ENCODE results near the gene AJUBA. TPM values are rescaled to one million over a fixed set of nuclear protein-coding genes. Genes with fewer than 3 reads are reported as not detected.
"Not testable (repeated sequence)": the region's sequence is repeated elsewhere in the genome, so short reads cannot be mapped to it uniquely, and the experiment has no call there.

AJUBA gene
- polyA plus RNA-seq, 4 donors: 75.1 to 106 (median 89.7) TPM

DNA sequence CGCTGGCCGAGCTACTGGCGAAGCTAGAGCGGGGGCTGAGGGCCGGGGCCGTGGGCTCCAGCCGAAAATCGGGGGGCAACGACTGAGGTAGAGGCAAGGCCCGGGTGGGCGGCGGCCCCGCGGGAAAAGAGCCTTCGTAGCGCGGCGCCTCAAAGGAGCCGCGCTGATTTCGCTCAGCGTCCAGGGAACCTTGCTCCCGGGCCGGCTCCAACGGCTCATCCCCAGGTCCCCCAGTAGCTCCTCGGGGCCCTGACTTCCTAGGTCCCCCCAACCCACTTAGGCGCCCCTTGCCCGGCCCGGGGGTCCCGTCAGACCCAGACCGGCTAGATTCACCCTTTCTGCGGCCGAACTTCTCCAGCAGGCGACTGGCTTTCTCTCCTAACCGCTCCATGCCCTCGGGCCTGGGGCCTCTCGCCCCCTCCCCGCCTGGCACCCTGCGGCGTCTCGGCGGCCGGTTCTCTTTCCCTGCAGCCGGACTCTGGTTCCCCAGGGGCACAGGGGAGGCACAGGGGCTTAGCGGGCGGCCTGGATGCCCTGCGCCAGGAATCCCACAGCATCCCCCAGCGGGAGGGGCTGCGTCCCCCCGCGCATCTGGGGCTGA is 375 bp downstream of the AJUBA start:
- DNase-seq (ENCODE audit: low read depth in 4 of 4, low spot score in 2 of 4): no peak

DNA sequence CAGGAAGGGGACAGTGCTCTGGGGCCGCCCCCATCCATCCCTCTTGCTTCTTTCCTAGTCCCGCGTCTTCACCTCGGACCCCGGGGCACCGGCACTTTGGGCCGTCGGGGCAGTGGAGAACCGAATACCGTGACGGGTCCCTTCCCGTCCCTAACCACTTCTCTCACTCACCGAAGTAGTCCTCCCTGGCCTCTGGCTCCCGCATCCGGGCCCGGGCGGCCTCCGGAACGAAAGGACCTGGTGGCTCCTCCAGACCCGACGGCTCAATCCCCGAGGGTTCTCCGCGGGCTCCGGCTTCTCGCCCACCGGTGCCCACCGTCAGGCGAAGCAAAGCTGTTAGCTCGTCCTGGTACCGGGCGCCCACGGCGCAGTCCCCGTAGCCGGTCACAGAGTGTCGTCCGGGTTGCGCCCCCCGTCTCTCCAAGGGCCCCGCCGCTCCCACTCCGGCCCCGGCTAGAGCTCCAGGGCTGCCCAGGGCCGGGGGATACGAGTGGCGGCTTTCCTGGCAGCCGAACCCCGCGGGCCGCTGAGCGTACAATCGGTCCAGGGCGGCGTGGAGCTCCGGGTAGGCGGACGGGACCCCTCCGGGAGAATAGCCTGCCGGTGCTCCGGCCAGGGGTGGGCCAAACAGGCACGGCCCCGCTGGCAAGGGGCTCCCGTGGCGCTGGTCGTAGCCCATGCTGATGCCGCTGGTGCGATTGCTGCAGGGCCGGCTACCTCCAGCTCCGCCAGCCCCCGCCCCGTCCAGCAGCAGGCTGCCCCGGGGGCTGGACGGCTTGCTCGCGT is 1.1 kb downstream of the AJUBA start:
- no peak for DNase-seq (ENCODE audit: low read depth in 4 of 4, low spot score in 2 of 4)

DNA sequence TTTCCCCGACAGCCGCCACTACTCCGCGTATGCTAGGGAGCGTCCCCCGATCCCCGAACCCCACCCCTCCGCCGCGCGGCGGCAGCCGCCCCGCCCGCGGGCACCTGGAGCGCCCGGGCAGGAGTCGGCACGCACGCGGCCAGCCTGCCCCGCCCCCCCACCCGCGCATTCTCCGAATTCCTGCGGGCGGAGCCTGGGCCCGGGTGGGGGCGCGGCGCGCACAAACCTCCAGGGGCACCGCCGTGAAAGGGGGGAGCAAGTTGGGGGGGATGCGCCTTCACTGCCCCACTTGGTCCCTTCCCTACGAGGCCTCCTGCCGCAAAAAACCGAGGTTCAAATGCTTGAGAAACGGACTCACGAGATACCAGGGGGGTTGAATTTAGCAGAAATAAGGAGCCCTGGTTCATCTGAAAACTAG is 1.7 kb downstream of the AJUBA start:
- DNase-seq (ENCODE audit: low read depth in 4 of 4, low spot score in 2 of 4): no peak

DNA sequence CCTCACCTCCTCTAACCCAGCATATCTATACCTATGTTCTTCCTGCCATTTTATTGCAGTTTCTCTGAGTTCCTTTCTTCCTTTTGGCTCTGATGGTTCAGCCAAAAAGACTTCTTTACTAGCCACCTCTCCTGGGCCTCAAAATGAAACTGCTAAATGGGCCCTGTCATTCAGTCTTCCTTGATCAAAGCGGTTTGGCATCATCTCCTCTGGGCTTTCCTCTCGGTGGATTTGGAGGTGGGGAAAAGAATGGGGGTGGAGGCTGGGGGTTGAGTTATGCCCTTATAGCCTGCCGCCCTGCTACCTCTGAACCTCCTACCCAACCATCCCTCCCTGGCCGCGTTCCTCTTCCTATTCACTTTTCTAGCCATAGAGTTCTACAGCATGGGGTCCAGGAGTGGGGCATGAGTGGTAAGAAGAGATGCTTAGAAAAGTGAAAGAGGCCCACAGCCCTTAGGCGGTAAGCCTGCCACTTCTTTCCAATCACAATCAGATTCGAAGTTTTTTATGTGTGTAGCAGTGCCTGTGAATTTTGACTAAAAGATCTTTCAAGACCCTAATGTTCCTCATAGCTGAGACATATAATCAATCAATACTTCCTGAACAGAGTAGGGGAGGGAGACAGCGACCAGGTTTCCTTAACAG is 2.5 kb downstream of the AJUBA start:
- DNase-seq (ENCODE audit: low read depth in 4 of 4, low spot score in 2 of 4): no peak

DNA sequence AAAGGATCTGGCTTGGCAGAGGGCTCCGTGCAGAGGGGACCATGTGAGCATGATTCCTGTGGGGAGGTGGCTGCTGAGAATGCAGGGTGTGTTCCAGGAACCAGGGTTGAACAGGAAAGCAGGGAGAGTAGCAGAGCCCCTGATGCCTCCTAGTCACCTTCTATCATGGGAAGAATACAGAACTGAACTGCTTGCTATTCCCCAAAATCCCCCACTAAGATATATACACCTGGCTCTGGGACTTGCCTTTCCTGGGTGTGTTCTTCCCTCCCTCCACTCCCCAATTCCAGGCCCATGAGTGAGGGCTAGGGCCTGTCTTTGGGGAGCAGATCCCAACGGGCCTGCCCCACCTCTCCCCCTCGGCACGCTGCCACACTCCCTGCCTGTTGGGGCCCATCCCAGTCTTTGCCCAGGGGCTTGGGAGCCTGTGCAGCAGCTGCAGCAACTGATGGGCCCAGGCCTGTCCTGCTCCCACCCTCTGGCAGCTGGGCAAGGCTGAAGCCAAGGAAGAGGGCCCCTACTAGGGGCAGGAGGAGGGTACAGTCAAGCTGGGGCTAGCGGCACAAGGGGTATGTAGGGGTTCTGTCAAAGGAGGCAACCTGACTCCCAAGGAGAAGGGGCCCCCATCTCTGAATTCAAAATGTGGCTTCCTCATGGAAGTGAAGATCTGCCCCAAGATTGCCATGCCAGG is 3.2 kb downstream of the AJUBA start:
- no peak for DNase-seq (ENCODE audit: low read depth in 4 of 4, low spot score in 2 of 4)

DNA sequence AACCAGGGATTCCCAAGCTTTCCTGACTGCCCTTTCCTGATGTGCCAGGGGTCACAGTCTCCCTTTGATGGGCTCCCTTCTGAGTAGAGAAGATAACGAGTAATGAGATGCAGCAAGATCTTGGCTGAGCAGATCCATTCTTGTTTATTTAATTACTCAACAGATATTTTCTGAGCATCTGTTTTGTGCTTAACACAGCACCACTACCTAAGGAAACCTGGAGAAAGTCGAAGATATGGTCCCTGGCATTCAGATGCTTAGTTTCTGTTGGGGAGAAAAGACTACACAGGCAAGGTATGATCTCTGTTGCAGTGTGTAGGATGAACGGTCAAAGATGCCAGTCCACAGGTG is 3.9 kb downstream of the AJUBA start:
- DNase-seq (ENCODE audit: low read depth in 4 of 4, low spot score in 2 of 4): no peak

DNA sequence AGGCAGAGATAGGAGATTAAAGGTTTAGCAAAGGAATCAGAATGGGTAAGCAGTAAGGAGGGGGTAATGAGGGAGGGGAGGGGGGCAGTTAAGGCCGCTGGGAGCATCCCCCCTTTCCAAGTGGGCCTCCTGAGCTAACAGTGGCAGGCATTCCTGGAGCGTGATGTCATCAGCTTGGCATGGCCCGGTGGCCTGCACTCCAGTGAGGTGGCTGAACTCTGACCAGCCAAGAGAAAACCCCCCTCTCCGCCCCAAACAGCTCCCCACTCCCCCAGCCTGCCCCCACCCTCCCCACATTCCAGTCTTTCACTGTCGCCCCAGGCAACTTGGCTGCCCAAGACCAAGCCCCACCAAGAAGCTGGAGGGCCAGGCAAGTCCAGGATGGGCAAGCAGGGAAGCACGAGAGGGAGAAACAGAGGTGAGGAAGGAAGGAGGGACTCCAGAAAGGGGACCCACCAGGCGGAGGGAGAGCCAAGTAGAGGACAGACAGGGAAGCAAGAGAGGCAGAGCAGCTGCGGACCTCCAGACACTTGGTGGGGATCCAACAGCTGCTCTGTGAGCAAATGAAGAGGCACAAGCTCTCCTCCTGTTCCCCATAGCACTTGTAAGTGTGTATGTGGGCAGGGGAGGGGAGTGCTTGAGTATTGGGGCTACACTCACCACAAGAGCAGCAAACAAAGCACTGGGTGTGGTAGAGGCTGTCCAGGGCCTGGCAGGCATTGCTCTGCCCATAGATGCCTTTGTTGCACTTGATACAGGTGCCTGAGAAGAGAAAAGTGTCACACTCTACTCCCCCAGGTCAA is 4.5 kb downstream of the AJUBA start:
- no peak for DNase-seq (ENCODE audit: low read depth in 4 of 4, low spot score in 2 of 4)

DNA sequence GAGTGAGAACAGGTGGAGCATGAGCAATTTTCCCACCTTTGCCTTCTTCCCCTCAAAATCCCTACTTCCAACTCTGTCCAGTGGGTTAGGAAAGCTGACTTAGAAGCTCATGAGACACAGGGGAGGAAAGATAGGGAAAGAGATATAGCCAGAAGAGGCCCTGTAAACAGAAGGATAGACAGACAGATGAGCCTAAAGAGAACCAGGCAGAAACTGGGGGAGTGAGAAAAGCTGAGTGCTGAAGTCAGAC is 5.0 kb downstream of the AJUBA start:
- no peak for DNase-seq (ENCODE audit: low read depth in 4 of 4, low spot score in 2 of 4)

DNA sequence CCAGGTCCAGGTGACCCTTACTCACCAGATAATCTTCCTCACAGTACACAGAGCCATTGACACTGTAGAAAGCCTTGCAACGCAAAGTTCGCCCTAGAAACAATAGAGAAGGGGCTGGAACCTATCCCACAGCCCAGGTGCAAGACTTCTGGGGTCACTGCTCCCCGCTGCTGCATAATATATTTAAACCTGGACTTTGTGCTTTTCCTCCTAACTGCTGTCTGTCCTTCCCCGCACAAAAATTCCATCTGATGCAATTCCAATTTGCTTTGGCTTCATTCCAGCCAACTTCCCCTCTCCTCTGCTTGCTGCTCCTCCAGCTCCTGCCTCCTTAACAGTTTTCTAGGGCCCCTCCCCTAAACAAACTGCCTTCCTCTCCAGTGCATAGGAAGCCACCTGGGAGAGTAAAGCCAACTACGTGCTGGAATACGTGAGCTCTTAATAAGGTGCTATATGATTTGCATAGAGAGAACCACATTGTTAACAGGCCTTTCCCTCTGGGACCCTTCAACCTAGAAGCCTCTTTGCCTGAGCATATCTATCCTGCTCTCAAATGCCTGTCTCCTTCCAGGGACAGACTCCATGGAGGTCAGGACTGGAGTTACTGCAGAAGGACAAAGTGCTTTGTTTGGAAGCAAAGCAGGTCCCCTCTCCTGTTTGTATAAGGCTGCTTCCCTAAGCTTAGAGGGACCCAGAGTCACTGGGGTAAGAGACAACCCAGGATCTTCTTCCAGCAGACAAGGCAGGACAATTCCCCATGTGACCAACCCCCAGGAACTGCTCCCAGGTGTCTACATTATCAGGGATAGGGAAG is 5.5 kb downstream of the AJUBA start:
- DNase-seq (ENCODE audit: low read depth in 4 of 4, low spot score in 2 of 4): no peak

DNA sequence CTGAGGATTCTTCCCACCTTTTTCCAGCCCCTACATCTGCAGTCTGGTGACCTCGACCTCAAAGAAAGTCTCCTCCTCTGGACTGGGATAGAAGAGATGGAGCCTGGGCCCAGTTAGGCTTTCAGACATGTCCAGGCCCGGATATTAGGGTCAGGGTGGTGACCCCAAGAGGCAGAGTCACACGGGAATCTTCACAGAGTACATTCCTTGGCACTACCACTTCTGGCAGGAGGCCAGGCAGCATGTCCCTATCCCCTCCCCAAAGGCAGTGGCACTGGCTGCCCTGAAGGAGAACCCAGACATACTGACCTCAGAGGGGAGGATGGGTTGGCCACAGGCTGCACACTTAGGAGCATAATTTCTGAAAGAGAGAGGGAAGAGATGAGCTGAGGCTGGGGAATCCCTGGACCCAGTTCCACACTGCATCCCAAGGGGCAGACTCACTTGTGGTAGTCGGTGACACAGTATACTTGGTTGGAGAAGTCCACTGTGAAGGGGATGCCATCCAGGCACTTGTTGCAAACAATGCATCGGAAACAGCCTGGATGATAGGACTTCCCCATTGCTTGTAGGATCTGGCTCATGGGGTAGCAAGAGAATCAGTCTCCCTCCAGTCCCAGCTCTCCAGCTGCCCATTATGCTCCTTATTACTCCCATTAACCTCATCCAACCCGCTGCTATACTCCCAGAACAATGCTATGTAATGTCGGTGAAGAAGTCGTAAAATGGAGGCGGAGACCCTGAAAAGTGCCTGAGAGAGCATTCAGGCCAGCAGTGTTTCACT is 7.6 kb downstream of the AJUBA start:
- DNase-seq (ENCODE audit: low read depth in 4 of 4, low spot score in 2 of 4): no peak

DNA sequence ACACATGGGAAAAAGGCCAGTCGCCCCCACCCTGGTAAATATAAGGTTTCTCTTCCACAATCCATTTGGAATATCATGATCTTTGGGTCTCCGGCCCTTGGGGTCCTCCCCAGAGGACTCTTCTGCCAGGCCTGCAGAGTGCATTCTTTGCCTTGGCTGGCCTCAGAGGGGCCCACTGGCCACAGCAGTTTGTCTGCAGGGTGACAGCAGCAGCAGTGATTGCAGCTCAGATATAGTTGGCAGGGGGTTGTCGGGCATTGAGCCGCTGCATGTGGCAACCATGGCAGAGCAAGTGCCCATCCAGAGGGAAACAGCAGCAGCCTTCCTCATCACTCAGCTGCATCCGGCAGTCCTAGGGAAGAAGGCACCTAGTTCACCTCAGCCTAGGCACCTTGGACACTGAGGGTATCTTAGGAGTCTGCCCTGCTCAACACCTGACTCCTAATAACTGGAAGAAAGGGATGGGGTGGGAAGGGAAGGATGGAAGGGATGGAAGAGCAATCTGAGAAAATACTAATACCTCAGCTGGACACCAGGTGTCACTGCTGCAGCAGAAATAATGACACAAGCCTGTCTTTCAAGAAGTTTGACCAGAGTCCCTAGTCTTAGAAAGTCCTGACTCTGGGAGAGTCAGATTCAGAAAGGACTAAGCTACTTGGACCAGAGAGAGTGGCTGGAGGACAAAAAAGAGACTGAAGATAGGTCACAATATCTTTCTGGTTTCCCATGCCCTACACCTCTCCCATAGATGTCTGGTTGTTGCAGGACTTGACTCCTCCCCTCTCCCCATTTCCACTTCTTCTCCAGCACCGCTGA is 8.9 kb downstream of the AJUBA start:
- DNase-seq (ENCODE audit: low read depth in 4 of 4, low spot score in 2 of 4): no peak

DNA sequence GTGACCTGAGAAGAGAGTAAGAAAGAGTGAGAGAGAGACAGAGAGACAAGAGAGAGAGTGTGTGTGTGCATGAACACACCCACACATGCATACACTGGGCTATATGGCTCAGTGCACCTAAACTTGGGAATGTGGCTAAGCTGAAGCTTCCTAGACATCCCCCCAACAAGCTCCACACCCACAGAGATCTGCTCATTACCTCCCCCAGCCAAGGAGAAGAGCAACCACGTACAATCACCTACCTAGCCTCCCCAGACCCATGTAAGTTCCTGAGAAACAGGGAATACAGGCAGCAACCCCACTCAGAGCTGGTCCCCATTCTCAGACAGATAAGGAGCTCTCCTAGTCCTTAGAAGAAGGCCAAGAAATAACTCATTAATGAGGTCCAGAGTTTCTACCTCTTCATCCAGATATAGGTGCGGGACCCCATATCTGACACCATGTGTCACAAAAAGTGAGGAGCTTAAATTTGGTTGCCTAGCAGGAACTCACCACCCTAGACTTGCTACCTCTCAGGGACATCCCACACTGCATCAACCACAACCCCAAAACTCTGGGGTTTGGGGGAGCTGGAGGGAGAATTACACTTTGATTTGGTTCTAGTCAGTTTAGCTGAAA is 9.9 kb downstream of the AJUBA start:
- DNase-seq (ENCODE audit: low read depth in 4 of 4, low spot score in 2 of 4): no peak

DNA sequence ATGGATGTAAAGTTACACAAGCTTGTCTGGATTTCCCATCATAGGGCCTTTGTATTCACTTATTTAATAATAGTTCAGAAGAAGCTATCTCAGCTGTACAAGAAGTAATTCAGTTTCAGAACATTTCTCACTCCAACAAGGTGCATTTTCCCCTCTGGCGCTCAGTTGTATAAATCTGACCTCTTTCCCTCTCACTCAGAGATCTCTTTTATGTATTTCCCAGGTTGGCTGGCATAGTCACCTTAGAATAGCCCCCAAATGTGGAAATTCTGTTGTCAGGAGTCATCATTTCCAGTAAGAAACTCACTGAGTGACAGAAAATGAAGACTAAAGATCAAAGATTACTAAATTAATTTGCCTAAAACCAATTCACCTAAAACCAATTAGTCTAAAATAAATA is 11.2 kb downstream of the AJUBA start:
- DNase-seq (ENCODE audit: low read depth in 4 of 4, low spot score in 2 of 4): no peak

DNA sequence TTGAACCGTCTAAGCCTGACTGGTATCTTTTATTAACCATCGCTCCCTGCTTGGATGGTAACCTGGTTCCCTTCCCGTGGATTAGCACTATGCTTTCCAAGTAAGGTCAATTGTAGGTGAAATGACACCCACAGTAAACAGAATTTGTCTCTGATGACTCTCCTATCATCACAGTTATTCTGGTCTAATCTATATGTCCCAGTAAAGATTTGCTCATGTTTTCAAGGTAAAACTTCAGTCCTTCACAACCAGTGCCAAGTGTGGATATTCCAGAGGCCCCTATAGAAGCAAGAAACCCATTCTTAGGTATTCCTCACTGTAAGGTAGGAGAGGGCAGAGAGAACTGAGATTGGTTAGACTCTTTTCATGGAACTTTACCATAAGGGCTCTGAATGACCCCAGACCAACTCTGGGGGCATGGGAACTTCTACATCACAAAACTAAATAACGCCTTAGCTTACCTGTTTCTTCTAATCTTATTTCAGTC is 15.5 kb downstream of the AJUBA start:
- DNase-seq (ENCODE audit: low read depth in 4 of 4, low spot score in 2 of 4): no peak

DNA sequence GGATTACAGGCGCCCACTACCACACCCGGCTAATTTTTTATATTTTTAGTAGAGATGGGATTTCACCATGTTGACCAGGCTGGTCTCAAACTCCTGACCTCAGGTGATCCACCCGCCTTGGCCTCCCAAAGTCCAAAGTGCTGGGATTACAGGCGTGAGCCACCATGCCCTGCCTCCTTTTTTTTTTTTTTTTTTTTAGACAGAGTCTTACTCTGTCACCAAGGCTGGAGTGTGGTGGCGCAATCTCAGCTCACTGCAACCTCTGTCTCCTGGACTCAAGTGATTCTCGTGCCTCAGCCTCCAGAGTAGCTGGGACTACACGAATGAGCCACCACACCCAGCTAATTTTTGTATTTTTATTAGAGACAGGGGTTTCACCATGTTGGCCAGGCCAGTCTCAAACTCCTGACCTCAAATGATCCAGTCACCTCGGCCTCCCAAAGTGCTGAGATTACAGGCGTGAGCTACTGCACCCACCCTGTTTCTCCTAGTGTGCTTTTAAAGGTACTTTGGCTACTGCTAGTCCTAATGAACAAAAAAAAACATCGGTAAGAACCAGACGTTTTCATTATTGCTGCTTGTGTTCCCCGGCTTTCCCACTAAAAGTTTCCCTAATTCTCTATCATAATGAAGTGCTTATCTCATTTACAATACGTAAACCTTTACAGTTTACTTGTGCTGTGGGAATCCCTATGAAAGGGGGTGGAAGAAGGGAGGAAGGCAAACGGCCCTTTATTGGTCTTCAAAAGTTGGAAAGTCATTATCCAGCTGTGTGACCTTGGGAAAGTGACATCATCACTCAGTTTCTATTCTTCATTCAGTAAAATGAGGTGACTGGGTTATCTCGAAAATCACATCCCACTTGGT is 16.2 kb downstream of the AJUBA start:
- DNase-seq (ENCODE audit: low read depth in 4 of 4, low spot score in 2 of 4): not testable (repeated sequence)

DNA sequence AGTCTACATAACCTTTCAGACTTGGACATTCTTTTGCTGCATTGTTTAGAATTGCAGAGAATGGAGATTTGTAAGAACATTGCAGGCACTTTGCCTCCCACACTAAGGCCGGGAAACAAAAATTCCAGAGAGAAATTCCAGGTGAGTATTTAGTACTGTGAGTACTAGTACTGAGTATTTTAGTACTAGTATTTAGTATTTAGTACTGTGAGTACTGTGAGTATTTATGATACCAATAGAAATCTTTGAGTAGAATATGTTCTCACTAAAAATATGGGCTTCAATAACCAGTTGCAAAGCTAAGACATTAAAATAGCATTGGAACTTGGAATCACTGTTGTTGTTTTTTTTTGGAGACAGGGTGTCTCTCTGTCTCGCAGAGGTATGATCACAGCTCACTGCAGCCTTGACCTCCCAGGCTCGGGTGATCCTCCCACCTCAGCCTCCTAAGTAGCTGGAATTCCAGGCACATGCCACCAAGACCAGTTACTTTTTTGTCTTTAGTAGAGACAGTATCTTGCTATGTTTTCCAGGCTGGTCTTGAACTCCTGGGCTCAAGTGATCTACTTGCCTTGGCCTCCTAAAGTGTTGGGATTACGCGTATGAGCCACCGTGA is 20.2 kb downstream of the AJUBA start:
- no peak for DNase-seq (ENCODE audit: low read depth in 4 of 4, low spot score in 2 of 4)

Data from left renal cortex interstitium (tissue), 4 donors.